BLaER1 treated with 17β-estradiol and CSF1 and Interleukin-3, amounts not matched to agents 10 nM and 100 nM (cell line): ENCODE measurements around the gene ARHGDIB.
A peak's percentile ranks its signal among the peaks of the same experiment; 100 is the strongest.

Experiments used
- H3K27ac ChIP-seq, 11 experiments: shearing (Covaris generic); formaldehyde crosslinking; 2 replicates each; pipeline ENCODE4 v1.8.1; 2022
- H3K27me3 ChIP-seq, 11 experiments: shearing (Covaris generic); formaldehyde crosslinking; 2 replicates each; pipeline ENCODE4 v1.8.1; 2022
- H3K36me3 ChIP-seq, 11 experiments: shearing (Covaris generic); formaldehyde crosslinking; 2 replicates each; pipeline ENCODE4 v1.8.1; 2022
- H3K4me1 ChIP-seq, 10 experiments: shearing (Covaris generic); formaldehyde crosslinking; 2 replicates each; pipeline ENCODE4 v1.8.1; 2022
- H3K4me2 ChIP-seq, 11 experiments: shearing (Covaris generic); formaldehyde crosslinking; 2 replicates each; pipeline ENCODE4 v1.8.1; 2022
- H3K4me3 ChIP-seq, 10 experiments: shearing (Covaris generic); formaldehyde crosslinking; 2 replicates each; pipeline ENCODE4 v1.8.1; 2022
- H3K9ac ChIP-seq, 11 experiments: shearing (Covaris generic); formaldehyde crosslinking; 2 replicates each; pipeline ENCODE4 v1.8.1; 2022
- H3K9me3 ChIP-seq, 11 experiments: shearing (Covaris generic); formaldehyde crosslinking; replicated peaks in 1 of 11; 2 replicates each; pipeline ENCODE4 v1.8.1; 2022
- H4K20me1 ChIP-seq, 11 experiments: shearing (Covaris generic); formaldehyde crosslinking; 2 replicates each; pipeline ENCODE4 v1.8.1; 2022
- Cebpa-rat ChIP-seq, 11 experiments: shearing (Covaris generic); IDR thresholded peaks; 2 replicates each; pipeline ENCODE4 v1.8.1; 2022

The ARHGDIB gene

DNA sequence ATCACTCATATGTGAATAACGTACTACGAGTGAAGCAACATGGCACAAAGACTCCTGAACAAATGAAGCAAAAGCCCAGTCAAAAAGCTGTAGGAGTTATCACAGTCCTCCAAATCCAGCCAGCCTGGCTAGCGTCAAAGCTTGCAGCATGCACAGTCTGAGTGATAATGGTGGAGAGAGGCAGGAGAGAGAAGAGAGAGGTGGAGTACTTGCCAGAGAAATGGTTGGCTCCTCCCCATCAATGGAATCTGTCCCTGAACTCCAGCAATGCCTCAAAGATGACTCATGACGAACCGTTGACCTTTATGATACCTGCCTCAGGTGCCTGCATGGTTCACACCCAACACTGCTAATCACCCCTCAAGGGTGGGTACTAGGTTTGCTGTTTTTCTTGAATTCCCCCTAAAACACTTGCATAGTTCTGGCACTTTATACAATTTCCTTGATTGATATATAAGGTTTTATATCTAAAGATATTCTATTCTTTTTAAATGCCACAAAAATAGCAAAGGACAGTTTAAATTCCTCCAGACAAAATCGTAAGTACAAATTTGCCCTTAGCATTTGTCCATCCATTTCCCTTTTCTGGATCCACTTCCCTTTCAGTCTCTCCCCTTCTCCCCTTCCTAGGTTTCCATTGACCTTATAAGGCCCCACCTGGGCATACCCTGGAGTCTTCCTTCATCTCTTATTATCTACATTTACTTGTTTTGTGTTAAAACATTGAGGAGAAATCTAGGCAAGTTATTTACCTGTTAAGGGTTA, 10.2 kb downstream of the ARHGDIB start:
- Histone ChIP-seq H3K36me3 (peaks cover 39 to 95% (median 64%) of the 10 kb centered on the region in 11 experiments), H3K27ac (peak overlapping the region; percentile 81 to 96 (median 90)), H3K9ac (peak overlapping the region in 10 of 11 experiments; percentile 10 to 84 (median 55); a peak in 14 of 22 replicates), H4K20me1 (peaks cover 11 to 54% (median 25%) of the 10 kb centered on the region in 11 experiments; a peak in 16 of 22 replicates), H3K4me1 (peaks cover 88 to 100% (median 95%) of the 10 kb centered on the region in 10 experiments), H3K27me3 (no peaks in the 10 kb centered on the region), H3K9me3 (0 out of 22 replicates have a peak, but pooled peaks cover 0 to 3% (median 0%) of the 10 kb centered on the region in 11 experiments), H3K4me3 (peak overlapping the region in 5 of 10 experiments; percentile 2 to 21 (median 9); a peak in 7 of 20 replicates), H3K4me2 (peak overlapping the region; percentile 92 to 99 (median 98))
- no peak for TF ChIP-seq Cebpa-rat (IDR thresholded peaks at IDR 0.05)

DNA sequence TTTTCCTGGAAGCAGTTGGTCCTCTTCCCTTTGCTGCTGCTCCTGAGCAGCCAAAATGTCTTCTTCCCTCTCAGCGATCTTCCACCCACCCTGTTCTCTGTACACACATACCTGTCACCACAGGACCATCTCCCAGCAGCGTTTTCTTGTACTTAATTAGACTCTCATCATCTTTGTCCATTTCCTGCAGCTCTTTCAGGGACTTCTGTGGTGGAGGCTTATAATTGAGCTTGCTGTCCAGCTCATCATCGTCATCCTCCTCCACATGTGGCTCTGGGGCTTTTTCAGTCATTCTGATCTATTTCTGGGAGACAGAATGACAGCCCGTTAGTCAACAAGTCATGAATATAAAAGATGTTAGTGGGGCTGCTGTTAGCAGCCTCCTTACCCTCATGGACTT, 11.0 kb downstream of the ARHGDIB start:
- peak overlapping the region in 5 of 10 experiments; percentile 0 to 37 (median 9); a peak in 4 of 20 replicates for H3K4me3 ChIP-seq
- peak overlapping the region in 8 of 11 experiments; percentile 23 to 84 (median 53); a peak in 10 of 22 replicates for H3K9ac ChIP-seq
- 0 out of 22 replicates have a peak, but pooled peaks cover 0 to 3% (median 0%) of the 10 kb centered on the region in 11 experiments for H3K9me3 ChIP-seq
- H3K4me2 ChIP-seq, result peak overlapping the region; percentile 92 to 99 (median 98)
- TF ChIP-seq Cebpa-rat (IDR thresholded peaks at IDR 0.05), result no peak
- peaks cover 46 to 95% (median 72%) of the 10 kb centered on the region in 11 experiments for H3K36me3 ChIP-seq
- no peaks in the 10 kb centered on the region for H3K27me3 ChIP-seq
- peaks cover 80 to 99% (median 88%) of the 10 kb centered on the region in 10 experiments for H3K4me1 ChIP-seq
- peak overlapping the region; percentile 81 to 96 (median 90); a peak in 21 of 22 replicates for H3K27ac ChIP-seq
- H4K20me1 ChIP-seq, result peaks cover 4 to 47% (median 25%) of the 10 kb centered on the region in 11 experiments; a peak in 16 of 22 replicates

DNA sequence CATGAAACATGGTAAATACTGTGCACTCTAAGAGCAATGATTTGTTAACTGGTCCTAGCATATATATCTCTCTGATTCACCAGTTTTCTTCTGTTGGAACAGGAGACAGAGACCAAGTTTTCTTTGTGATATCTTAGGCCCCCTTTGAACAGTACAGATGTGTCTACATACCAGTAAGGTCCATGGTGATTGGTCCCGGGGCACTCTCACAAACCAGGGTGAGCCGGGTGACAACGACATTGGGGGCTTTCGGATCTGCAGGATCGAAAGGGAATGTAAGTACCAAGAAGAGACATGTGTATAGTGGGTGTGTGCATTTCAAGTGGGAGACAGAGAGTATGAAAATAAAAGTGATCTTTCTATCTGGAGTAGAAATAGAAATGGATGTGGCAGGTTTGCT, 11.8 kb downstream of the ARHGDIB start:
- no peaks in the 10 kb centered on the region for H3K27me3 ChIP-seq
- H3K9me3 ChIP-seq, result 0 out of 22 replicates have a peak, but pooled peaks cover 0 to 3% (median 0%) of the 10 kb centered on the region in 11 experiments
- peak overlapping the region in 3 of 10 experiments; percentile 0 to 37 (median 4); a peak in 4 of 20 replicates for H3K4me3 ChIP-seq
- peak overlapping the region; percentile 81 to 96 (median 90); a peak in 21 of 22 replicates for H3K27ac ChIP-seq
- H3K4me2 ChIP-seq, result peak overlapping the region; percentile 92 to 99 (median 98)
- peak overlapping the region in 7 of 11 experiments; percentile 34 to 84 (median 77); a peak in 15 of 22 replicates for H3K9ac ChIP-seq
- peaks cover 74 to 96% (median 80%) of the 10 kb centered on the region in 10 experiments for H3K4me1 ChIP-seq
- no peak for TF ChIP-seq Cebpa-rat (IDR thresholded peaks at IDR 0.05)
- H3K36me3 ChIP-seq, result peaks cover 54 to 95% (median 73%) of the 10 kb centered on the region in 11 experiments
- peaks cover under 1 to 39% (median 25%) of the 10 kb centered on the region in 11 experiments; a peak in 16 of 22 replicates for H4K20me1 ChIP-seq

DNA sequence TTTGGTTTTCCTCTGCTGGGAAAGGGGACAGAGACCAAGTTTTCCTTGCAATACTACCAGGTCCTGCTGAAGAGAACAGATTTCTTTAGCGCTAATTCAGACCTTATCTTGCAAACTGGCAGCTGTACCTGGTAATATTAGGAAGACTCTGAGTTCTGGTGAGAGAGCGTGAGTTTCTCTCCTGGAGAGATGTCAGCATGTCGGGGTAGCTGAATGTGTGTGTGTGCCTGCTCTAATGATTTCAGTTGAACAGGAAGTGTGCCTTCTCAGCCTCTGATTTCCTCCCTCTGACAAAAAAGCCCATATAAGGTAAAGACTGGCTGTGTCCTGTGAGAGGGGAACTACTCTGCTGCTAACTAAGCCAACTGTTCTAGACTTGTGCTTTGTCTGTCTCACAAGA, 12.7 kb downstream of the ARHGDIB start:
- H4K20me1 ChIP-seq, result peaks cover 0 to 29% (median 18%) of the 10 kb centered on the region in 11 experiments; a peak in 13 of 22 replicates
- peak overlapping the region; percentile 70 to 84 (median 77); a peak in 21 of 22 replicates for H3K9ac ChIP-seq
- peak overlapping the region; percentile 81 to 96 (median 90); a peak in 21 of 22 replicates for H3K27ac ChIP-seq
- peak overlapping the region; percentile 92 to 99 (median 98) for H3K4me2 ChIP-seq
- TF ChIP-seq Cebpa-rat (IDR thresholded peaks at IDR 0.05), result no peak
- H3K4me3 ChIP-seq, result peak overlapping the region; percentile 16 to 63 (median 37); a peak in 15 of 20 replicates
- peaks cover 63 to 95% (median 76%) of the 10 kb centered on the region in 11 experiments for H3K36me3 ChIP-seq
- H3K27me3 ChIP-seq, result no peaks in the 10 kb centered on the region
- 0 out of 22 replicates have a peak, but pooled peaks cover 0 to 3% (median 0%) of the 10 kb centered on the region in 11 experiments for H3K9me3 ChIP-seq
- peaks cover 64 to 86% (median 70%) of the 10 kb centered on the region in 10 experiments for H3K4me1 ChIP-seq

DNA sequence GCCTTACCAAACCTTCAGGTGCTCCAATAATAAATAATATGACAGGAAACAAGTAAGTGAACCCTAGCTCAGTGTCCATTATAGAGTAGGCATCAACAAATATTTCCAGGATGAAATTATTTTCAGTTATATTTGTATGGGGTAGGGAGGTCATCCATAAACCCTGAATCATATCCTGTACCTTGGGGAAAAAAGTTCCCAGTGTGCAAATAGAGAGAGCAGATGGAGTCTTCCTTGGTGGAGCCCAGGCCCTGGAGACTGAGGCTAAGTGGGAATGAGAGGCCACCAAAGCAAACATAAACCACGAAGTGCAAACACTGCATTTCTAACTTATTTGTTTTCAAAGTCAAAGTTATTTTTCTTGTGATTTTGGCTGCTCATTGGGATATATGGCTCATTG, 14.5 kb downstream of the ARHGDIB start:
- peak overlapping the region in 6 of 11 experiments; percentile 2 to 99 (median 95); a peak in 7 of 22 replicates for H3K4me2 ChIP-seq
- H3K9me3 ChIP-seq, result peaks cover 0 to 8% (median 0%) of the 10 kb centered on the region in 11 experiments; a peak in 3 of 22 replicates
- H3K27ac ChIP-seq, result peak overlapping the region in 7 of 11 experiments; percentile 51 to 95 (median 90); a peak in 7 of 22 replicates
- no peak overlapping the region for H3K9ac ChIP-seq
- H4K20me1 ChIP-seq, result peaks cover 0 to 15% (median 4%) of the 10 kb centered on the region in 11 experiments; a peak in 11 of 22 replicates
- H3K27me3 ChIP-seq, result no peaks in the 10 kb centered on the region
- H3K36me3 ChIP-seq, result peaks cover 81 to 99% (median 92%) of the 10 kb centered on the region in 11 experiments
- no peak for TF ChIP-seq Cebpa-rat (IDR thresholded peaks at IDR 0.05)
- peaks cover 46 to 68% (median 52%) of the 10 kb centered on the region in 10 experiments for H3K4me1 ChIP-seq
- no peak overlapping the region for H3K4me3 ChIP-seq

DNA sequence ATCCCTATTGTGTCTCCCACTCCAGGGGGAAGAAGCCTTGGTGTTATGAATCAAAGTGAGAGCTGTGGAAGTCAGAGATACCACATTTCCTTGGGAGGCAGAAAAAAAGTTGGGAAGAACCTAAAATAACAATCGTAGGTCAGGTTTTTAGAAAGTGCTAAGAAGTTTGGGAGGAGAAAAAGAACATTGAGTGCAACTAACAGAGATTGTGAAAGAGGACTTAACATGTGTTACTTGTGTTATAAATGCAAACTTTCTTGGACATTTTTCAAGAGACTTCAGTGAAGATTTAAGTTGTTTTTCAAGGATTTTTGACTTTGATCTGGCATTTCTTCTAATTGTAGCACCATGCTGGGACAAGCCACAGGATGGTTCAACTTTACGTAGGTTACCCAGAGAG, 15.2 kb downstream of the ARHGDIB start:
- Histone ChIP-seq H3K27ac (peak overlapping the region in 3 of 11 experiments; percentile 5 to 24 (median 8); a peak in 4 of 22 replicates), H4K20me1 (peaks cover 0 to 10% (median 0%) of the 10 kb centered on the region in 11 experiments; a peak in 8 of 22 replicates), H3K4me1 (peaks cover 39 to 61% (median 45%) of the 10 kb centered on the region in 10 experiments), H3K36me3 (peaks cover 88 to 99% (median 97%) of the 10 kb centered on the region in 11 experiments), H3K27me3 (no peaks in the 10 kb centered on the region), H3K9ac (no peak overlapping the region), H3K4me2 (peak overlapping the region in 3 of 11 experiments; percentile 2 to 98 (median 48); a peak in 4 of 22 replicates), H3K4me3 (no peak overlapping the region), H3K9me3 (peaks cover 0 to 9% (median 0%) of the 10 kb centered on the region in 11 experiments; a peak in 3 of 22 replicates)
- TF ChIP-seq Cebpa-rat (IDR thresholded peaks at IDR 0.05), result no peak

DNA sequence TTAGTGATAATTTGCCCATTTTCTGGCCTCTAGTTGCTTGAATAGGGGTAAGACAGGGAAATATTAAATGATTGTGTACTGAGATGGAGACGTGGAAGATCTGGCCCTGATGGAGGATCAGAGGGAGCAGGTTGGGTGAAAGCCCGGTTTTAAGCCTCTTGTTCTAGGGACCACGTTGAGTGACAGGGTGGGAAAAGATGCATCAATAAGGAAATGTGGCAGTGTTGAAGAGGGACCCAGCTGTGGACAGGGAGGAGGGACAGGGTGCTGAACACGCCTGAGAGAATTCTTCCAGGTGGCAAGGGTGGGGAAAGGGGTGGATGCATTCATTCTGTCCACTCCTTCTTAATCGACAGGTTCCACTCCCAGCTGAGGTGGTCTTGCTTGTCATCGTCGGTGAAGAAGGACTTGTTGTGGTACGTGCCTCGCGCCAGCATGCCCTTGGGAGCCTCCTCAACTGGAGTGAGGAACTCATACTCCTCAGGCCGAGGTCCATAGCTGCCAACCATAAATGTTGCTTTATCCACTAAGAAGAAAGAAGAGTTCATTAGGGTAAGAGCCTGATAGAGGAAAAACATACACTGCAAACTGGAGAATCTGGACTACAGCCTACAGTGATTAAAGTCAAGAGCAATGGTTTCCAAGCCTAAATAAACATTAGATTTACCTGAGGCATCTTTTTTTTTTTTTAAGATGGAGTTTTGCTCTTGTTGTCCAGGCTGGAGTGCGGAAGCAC, 19.0 kb downstream of the ARHGDIB start:
- TF ChIP-seq Cebpa-rat (IDR thresholded peaks at IDR 0.05), result no peak
- Histone ChIP-seq H3K36me3 (peaks cover 82 to 99% (median 97%) of the 10 kb centered on the region in 11 experiments), H3K4me1 (peaks cover 8 to 38% (median 14%) of the 10 kb centered on the region in 10 experiments; a peak in 19 of 20 replicates)

DNA sequence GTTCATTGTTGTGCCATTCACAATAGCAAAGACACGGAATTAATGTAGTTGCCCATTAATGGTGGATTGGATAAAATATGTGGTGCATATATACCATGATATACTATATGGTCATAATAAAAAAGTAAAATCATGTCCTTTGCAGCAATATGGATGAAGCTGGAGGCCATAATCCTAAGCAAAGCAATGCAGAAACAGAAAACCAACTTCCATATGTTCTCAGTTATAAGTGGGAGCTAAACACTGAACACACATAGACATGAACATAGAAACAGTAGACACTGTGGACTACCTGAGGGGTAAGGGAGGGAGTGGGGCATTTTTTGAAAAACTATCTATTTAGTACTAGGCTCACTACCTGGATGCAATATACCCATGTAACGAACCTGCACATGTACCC, 20.0 kb downstream of the ARHGDIB start:
- no peak overlapping the region for H3K4me3 ChIP-seq
- H3K4me2 ChIP-seq, result no peak overlapping the region
- peaks cover 0 to 10% (median 0%) of the 10 kb centered on the region in 11 experiments; a peak in 6 of 22 replicates for H4K20me1 ChIP-seq
- no peaks in the 10 kb centered on the region for H3K27me3 ChIP-seq
- peaks cover 82 to 99% (median 97%) of the 10 kb centered on the region in 11 experiments for H3K36me3 ChIP-seq
- H3K9ac ChIP-seq, result no peak overlapping the region
- peaks cover 0 to 7% (median 0%) of the 10 kb centered on the region in 11 experiments; a peak in 4 of 22 replicates for H3K9me3 ChIP-seq
- no peak overlapping the region for H3K27ac ChIP-seq
- no peak for TF ChIP-seq Cebpa-rat (IDR thresholded peaks at IDR 0.05)
- peaks cover 0 to 28% (median 8%) of the 10 kb centered on the region in 10 experiments; a peak in 10 of 20 replicates for H3K4me1 ChIP-seq

More for the DNA sequence above, 19.0 kb downstream of the ARHGDIB start:
- H3K9me3 ChIP-seq, result peaks cover 0 to 9% (median 0%) of the 10 kb centered on the region in 11 experiments; a peak in 4 of 22 replicates
- H3K4me3 ChIP-seq, result no peak overlapping the region
- H3K27ac ChIP-seq, result no peak overlapping the region
- H3K9ac ChIP-seq, result no peak overlapping the region
- H4K20me1 ChIP-seq, result peaks cover 0 to 10% (median 0%) of the 10 kb centered on the region in 11 experiments; a peak in 6 of 22 replicates
- no peaks in the 10 kb centered on the region for H3K27me3 ChIP-seq
- H3K4me2 ChIP-seq, result no peak overlapping the region
